ENCODE data around the gene SMYD3. TPM values are rescaled to one million over a fixed set of nuclear protein-coding genes. Genes with fewer than 3 reads are reported as not detected.

Gene SMYD3
- total and polyA plus RNA-seq, 9 of the 15 experiments (the other 6 are each of a cell fraction or from before 2014, with no cell fraction given): 128 to 440 (median 197) TPM

- TF ChIP-seq THAP12 (CRISPR knock-in tag; IDR thresholded peaks at IDR 0.05) (no peak), GATAD2B (IDR thresholded peaks at IDR 0.05; ENCODE audit: borderline replicate concordance) (no peak), NCOA6 (IDR thresholded peaks at IDR 0.05) (no peak), NUFIP1 (IDR thresholded peaks at IDR 0.05; ENCODE audit: partially characterized antibody) (no peak), ZNF282 (CRISPR knock-in tag; IDR thresholded peaks at IDR 0.05) (no peak), MXD1 (CRISPR knock-in tag; IDR thresholded peaks at IDR 0.05; ENCODE audit: borderline replicate concordance, poor library complexity, severe bottlenecking) (no peak), ATF2 (CRISPR knock-in tag; IDR thresholded peaks at IDR 0.05) (no peak), MECOM (CRISPR knock-in tag; IDR thresholded peaks at IDR 0.05) (no peak; the same call in 1 of the 2 replicates), FOXJ2 (tag; IDR thresholded peaks at IDR 0.05) (0 out of 2 replicates have a peak, but pooled peaks have one; percentile 3), MBD1 (CRISPR knock-in tag; IDR thresholded peaks at IDR 0.05) (no peak), TBL1XR1 (IDR thresholded peaks at IDR 0.05; ENCODE audit: low read length in 2 of 2) (0 out of 4 replicates have a peak, but pooled peaks of 1 of the 2 experiments have one; percentile 19), ZNF398 (CRISPR knock-in tag; IDR thresholded peaks at IDR 0.05) (no peak), THAP7 (CRISPR knock-in tag; IDR thresholded peaks at IDR 0.05) (no peak), SRF (CRISPR knock-in tag; IDR thresholded peaks at IDR 0.05) (no peak), HMGXB4 (CRISPR knock-in tag; IDR thresholded peaks at IDR 0.05) (no peak), GTF2A2 (tag; IDR thresholded peaks at IDR 0.05) (no peak)
Observed at GRCh38 chr1:246165826-246166709, 341.0 kb downstream of the SMYD3 start (continued).

Data from K562 (cell line).